Suprapubic skin (tissue), 4 donors: ENCODE data around the gene ARCN1. TPM values are rescaled to one million over a fixed set of nuclear protein-coding genes. Genes with fewer than 3 reads are reported as not detected.

Experiments
- DNase-seq, 2 donors: peaks; one replicate each; pipeline ENCODE4 v3.0.0-alpha.2; 2019; ENCODE audit warnings: low spot score in 2 of 2
- H3K27ac ChIP-seq: fragments of 200-600 bp; sonication (generic); one replicate; pipeline ENCODE4 v1.5.1; 2019
- H3K27me3 ChIP-seq: fragments of 200-600 bp; sonication (generic); one replicate; pipeline ENCODE4 v1.5.1; 2019
- H3K36me3 ChIP-seq: fragments of 200-600 bp; sonication (generic); one replicate; pipeline ENCODE4 v1.5.1; 2019
- H3K4me1 ChIP-seq: fragments of 200-600 bp; sonication (generic); one replicate; pipeline ENCODE4 v1.5.1; 2019
- H3K4me3 ChIP-seq: fragments of 200-600 bp; sonication (generic); one replicate; pipeline ENCODE4 v1.5.1; 2019; ENCODE audit warnings: mild to moderate bottlenecking
- H3K9me3 ChIP-seq: fragments of 200-600 bp; sonication (generic); one replicate; pipeline ENCODE4 v1.5.1; 2019
- EP300 ChIP-seq: sonication (generic); formaldehyde crosslinking; IDR thresholded peaks from one replicate; pipeline ENCODE4 v1.6.1; 2017; ENCODE audit warnings: antibody characterized with exemption
- POLR2A ChIP-seq, 2 donors: fragments of 450-650 bp; IDR thresholded peaks; one replicate each; pipeline ENCODE4 v1.6.1; 2017; ENCODE audit warnings: antibody characterized with exemption in 2 of 2, mild to moderate bottlenecking in 2 of 2, moderate library complexity in 2 of 2
- POLR2AphosphoS5 ChIP-seq, 3 donors: sonication (generic); formaldehyde crosslinking; IDR thresholded peaks; one replicate each; pipeline ENCODE4 v1.6.1; 2017; ENCODE audit warnings: antibody characterized with exemption in 3 of 3
- WGBS: methylation state at CpG from one replicate; pipeline ENCODE4 v1.1.5; 2018; 5-methylcytosine and 5-hydroxymethylcytosine counted together
- total RNA-seq, 4 donors: library from RNA; depleted of rRNA; stranded (reverse); fragments of >200 nt; gene quantifications; one replicate each; pipeline ENCODE4 v1.1.0, GENCODE V29; 2016
- TF ChIP-seq, protein P1 (sequence below), 2 donors: fragments of 200-600 bp in 1 of 2; fragments of 450-650 bp in 1 of 2; sonication (generic) in 1 of 2; IDR thresholded peaks; one replicate each; pipeline ENCODE4 v1.5.1; 2016 to 2019; ENCODE audit warnings: antibody characterized with exemption in 2 of 2, mild to moderate bottlenecking in 1 of 2, moderate library complexity in 1 of 2

ARCN1 gene
- total RNA-seq, 4 donors from 2014 or later, result 70.3 to 80.7 (median 77.0) TPM

- H3K27ac ChIP-seq, result no peak overlapping the region
- H3K4me1 ChIP-seq, result peaks cover 75% of the 10 kb centered on the region
- H3K27me3 ChIP-seq, result no peaks in the 10 kb centered on the region
- peaks cover 35% of the 10 kb centered on the region for H3K36me3 ChIP-seq
- 67% methylated on average over 3 of the region's 6 CpGs for WGBS
- no peak overlapping the region for H3K4me3 ChIP-seq
- TF ChIP-seq, protein P1, sequence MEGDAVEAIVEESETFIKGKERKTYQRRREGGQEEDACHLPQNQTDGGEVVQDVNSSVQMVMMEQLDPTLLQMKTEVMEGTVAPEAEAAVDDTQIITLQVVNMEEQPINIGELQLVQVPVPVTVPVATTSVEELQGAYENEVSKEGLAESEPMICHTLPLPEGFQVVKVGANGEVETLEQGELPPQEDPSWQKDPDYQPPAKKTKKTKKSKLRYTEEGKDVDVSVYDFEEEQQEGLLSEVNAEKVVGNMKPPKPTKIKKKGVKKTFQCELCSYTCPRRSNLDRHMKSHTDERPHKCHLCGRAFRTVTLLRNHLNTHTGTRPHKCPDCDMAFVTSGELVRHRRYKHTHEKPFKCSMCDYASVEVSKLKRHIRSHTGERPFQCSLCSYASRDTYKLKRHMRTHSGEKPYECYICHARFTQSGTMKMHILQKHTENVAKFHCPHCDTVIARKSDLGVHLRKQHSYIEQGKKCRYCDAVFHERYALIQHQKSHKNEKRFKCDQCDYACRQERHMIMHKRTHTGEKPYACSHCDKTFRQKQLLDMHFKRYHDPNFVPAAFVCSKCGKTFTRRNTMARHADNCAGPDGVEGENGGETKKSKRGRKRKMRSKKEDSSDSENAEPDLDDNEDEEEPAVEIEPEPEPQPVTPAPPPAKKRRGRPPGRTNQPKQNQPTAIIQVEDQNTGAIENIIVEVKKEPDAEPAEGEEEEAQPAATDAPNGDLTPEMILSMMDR (IDR thresholded peaks at IDR 0.05), result no peak
- TF ChIP-seq EP300 (no peak), POLR2A (IDR thresholded peaks at IDR 0.05) (no peak), POLR2AphosphoS5 (IDR thresholded peaks at IDR 0.05) (no peak)
- DNase-seq, result no peak
- no peaks in the 10 kb centered on the region for H3K9me3 ChIP-seq
Measured at GRCh38 chr11:118625036-118625690, 53.0 kb downstream of the ARCN1 start.

DNA sequence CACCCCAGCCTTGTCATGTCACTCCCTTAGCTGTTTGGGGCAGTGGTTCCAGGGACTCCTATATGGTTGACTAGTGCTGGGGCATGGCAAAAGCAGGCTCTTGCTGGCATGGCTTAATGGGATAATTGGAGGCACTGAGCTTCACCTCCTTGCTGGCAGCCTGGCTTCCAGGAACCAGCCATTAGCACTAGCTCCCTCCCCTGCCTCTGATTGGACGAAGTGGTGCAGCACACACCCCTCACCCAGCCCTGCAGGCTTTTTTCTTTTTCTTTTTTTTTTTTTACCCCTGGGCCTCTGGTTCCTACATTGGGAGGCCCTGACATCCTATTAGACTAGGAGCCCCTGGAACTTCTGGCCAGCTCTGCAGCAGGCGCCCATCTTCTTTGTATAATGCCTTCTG lies 53.8 kb downstream of the ARCN1 start:
- no peak overlapping the region for H3K4me3 ChIP-seq
- H3K4me1 ChIP-seq, result peaks cover 71% of the 10 kb centered on the region
- H3K27ac ChIP-seq, result no peak overlapping the region
- H3K27me3 ChIP-seq, result no peaks in the 10 kb centered on the region
- TF ChIP-seq, protein P1 (IDR thresholded peaks at IDR 0.05), result no peak
- TF ChIP-seq POLR2A (IDR thresholded peaks at IDR 0.05), result no peak
- no peak for TF ChIP-seq EP300
- TF ChIP-seq POLR2AphosphoS5 (IDR thresholded peaks at IDR 0.05), result no peak
- H3K9me3 ChIP-seq, result no peaks in the 10 kb centered on the region
- WGBS, result 63% methylated on average over 2 of the region's 2 CpGs
- H3K36me3 ChIP-seq, result peaks cover 35% of the 10 kb centered on the region
- no peak for DNase-seq

GRCh38 chr11:118627566-118627965 lies 55.4 kb downstream of the ARCN1 start:
- 84% methylated on average over 6 of the region's 10 CpGs for WGBS
- Histone ChIP-seq H3K27me3 (no peaks in the 10 kb centered on the region), H3K4me1 (peaks cover 66% of the 10 kb centered on the region)

GRCh38 chr11:118628031-118628430 lies 55.8 kb downstream of the ARCN1 start:
- Histone ChIP-seq H3K27ac (no peak overlapping the region), H3K9me3 (no peaks in the 10 kb centered on the region), H3K4me1 (peaks cover 63% of the 10 kb centered on the region), H3K36me3 (peaks cover 49% of the 10 kb centered on the region), H3K4me3 (no peak overlapping the region), H3K27me3 (no peaks in the 10 kb centered on the region)
- no peak for DNase-seq
- WGBS, result 85% methylated on average over 5 of the region's 20 CpGs
- TF ChIP-seq POLR2A (IDR thresholded peaks at IDR 0.05), result no peak
- TF ChIP-seq, protein P1 (IDR thresholded peaks at IDR 0.05), result no peak
- TF ChIP-seq EP300, result no peak
- no peak for TF ChIP-seq POLR2AphosphoS5 (IDR thresholded peaks at IDR 0.05)

More at GRCh38 chr11:118627566-118627965, 55.4 kb downstream of the ARCN1 start:
- H3K4me3 ChIP-seq, result no peak overlapping the region
- H3K27ac ChIP-seq, result no peak overlapping the region
- H3K36me3 ChIP-seq, result peaks cover 49% of the 10 kb centered on the region
- TF ChIP-seq EP300 (no peak), POLR2AphosphoS5 (IDR thresholded peaks at IDR 0.05) (no peak), POLR2A (IDR thresholded peaks at IDR 0.05) (no peak)
- TF ChIP-seq, protein P1 (IDR thresholded peaks at IDR 0.05), result no peak
- no peaks in the 10 kb centered on the region for H3K9me3 ChIP-seq
- DNase-seq, result no peak

- DNase-seq, result no peak
- Histone ChIP-seq H3K9me3 (no peaks in the 10 kb centered on the region), H3K4me3 (no peak overlapping the region), H3K27me3 (no peaks in the 10 kb centered on the region), H3K27ac (no peak overlapping the region), H3K36me3 (peaks cover 49% of the 10 kb centered on the region), H3K4me1 (peaks cover 63% of the 10 kb centered on the region)
- WGBS, result 57% methylated on average over 11 of the region's 13 CpGs
- TF ChIP-seq EP300, result no peak
- no peak for TF ChIP-seq POLR2A (IDR thresholded peaks at IDR 0.05)
- TF ChIP-seq POLR2AphosphoS5 (IDR thresholded peaks at IDR 0.05), result no peak
- TF ChIP-seq, protein P1 (IDR thresholded peaks at IDR 0.05), result no peak
Measured at GRCh38 chr11:118628432-118628831, 56.2 kb downstream of the ARCN1 start.
